ENCODE measurements around the gene INSIG2. TPM values are rescaled to one million over a fixed set of nuclear protein-coding genes. Genes with fewer than 3 reads are reported as not detected.

The INSIG2 gene
- total and polyA plus RNA-seq, 2 of the 8 experiments (the other 6 are each of a cell fraction or from before 2014, with no cell fraction given), result 7.0 to 11.2 TPM

- Histone ChIP-seq H3K9ac (replicated peaks in 1 of 4; ENCODE audit: extremely low read depth in 1 of 4, low read depth in 3 of 4, low read length in 3 of 4) (no peak overlapping the region), H2BK20ac (ENCODE audit: low read length) (no peak overlapping the region), H3K56ac (replicated peaks; ENCODE audit: insufficient read length, low read depth, low read length) (no peak overlapping the region), H4K20me1 (replicated peaks in 1 of 2; ENCODE audit: control insufficient read depth in 1 of 2, insufficient read depth in 2 of 2, low read length in 2 of 2) (no peaks in the 10 kb centered on the region), H3K4ac (replicated peaks; ENCODE audit: insufficient read length, low read depth, low read length) (no peak overlapping the region), H4K5ac (ENCODE audit: insufficient read length, low read depth, low read length) (no peak overlapping the region), H3K27me3 (replicated peaks in 1 of 4; ENCODE audit: control insufficient read depth in 3 of 4, extremely low read depth in 1 of 4, insufficient read depth in 3 of 4, low read length in 3 of 4) (no peaks in the 10 kb centered on the region), H3K23me2 (ENCODE audit: low read depth, low read length) (peaks cover 2% of the 10 kb centered on the region; the same call in 1 of the 2 replicates), H3K27ac (ENCODE audit: low read depth, low read length) (no peak overlapping the region), H4K91ac (replicated peaks; ENCODE audit: insufficient read length, low read length) (no peak overlapping the region), H3K4me2 (ENCODE audit: insufficient read depth in 1 of 2, low read depth in 2 of 2, low read length in 2 of 2) (no peak overlapping the region), H2AFZ (ENCODE audit: low read length) (0 out of 2 replicates have a peak overlapping the region, but pooled peaks have one; percentile 5), H2BK12ac (ENCODE audit: low read depth, low read length) (no peak overlapping the region), H4K8ac (ENCODE audit: extremely low read depth, insufficient read depth, low read length) (no peak overlapping the region), H3K18ac (ENCODE audit: extremely low read depth, low read length) (no peak overlapping the region), H3K79me2 (ENCODE audit: control insufficient read depth in 1 of 2, insufficient read depth in 2 of 2, low read length in 2 of 2) (no peaks in the 10 kb centered on the region), H3K4me3 (ENCODE audit: extremely low read depth in 1 of 4, insufficient read depth in 2 of 4, low read depth in 3 of 4, low read length in 4 of 4) (no peak overlapping the region), H2BK120ac (replicated peaks; ENCODE audit: low read depth, low read length) (no peak overlapping the region), H3K14ac (ENCODE audit: insufficient read length) (no peak overlapping the region), H2AK5ac (ENCODE audit: low read depth, low read length) (no peak overlapping the region), H2BK15ac (ENCODE audit: low read length) (no peak overlapping the region), H3K79me1 (ENCODE audit: low read depth, low read length) (no peaks in the 10 kb centered on the region), H3K9me3 (ENCODE audit: insufficient read depth in 2 of 2, low read depth in 1 of 2, low read length in 1 of 2) (no peaks in the 10 kb centered on the region), H3K36me3 (ENCODE audit: control insufficient read depth in 2 of 4, insufficient read depth in 4 of 4, low read length in 3 of 4) (no peaks in the 10 kb centered on the region), H2BK5ac (ENCODE audit: low read depth, low read length) (no peak overlapping the region), H3K23ac (ENCODE audit: insufficient read length) (no peak overlapping the region), H3K4me1 (replicated peaks in 1 of 4; ENCODE audit: control insufficient read depth in 3 of 4, insufficient read depth in 4 of 4, low read length in 3 of 4) (no peaks in the 10 kb centered on the region)
- ChIA-PET POLR2A (ENCODE audit: partially characterized antibody) (no interaction called here), CTCF (ENCODE audit: partially characterized antibody) (interaction anchor here (0.6 to 12.2 kb wide), 11 partner anchors 8 to 727 kb away, joined by 3 to 147 read pairs (median 4); no protein-coding TSS in a partner anchor)
- WGBS, 2 experiments (ENCODE audit: extremely low coverage in 1 of 2, insufficient coverage in 1 of 2, insufficient read length in 1 of 2, insufficient replicate concordance in 2 of 2, low coverage in 1 of 2, low lambda C conversion rate in 2 of 2, missing lambda C conversion rate in 1 of 2), result 85% methylated on average over 4 of the region's 4 CpGs; no CpG with 5 or more reads in 1 of the 2 experiments
- no peak for DNase-seq (ENCODE audit: low read depth in 1 of 2, low spot score in 2 of 2)
- FAIRE-seq, result no peak
- TF ChIP-seq TEAD4 (IDR thresholded peaks at IDR 0.05; ENCODE audit: low read depth, low read length) (no peak), ASH2L (IDR thresholded peaks at IDR 0.05; ENCODE audit: low read length) (no peak), RAD21 (IDR thresholded peaks at IDR 0.05 in 1 of 2, conservative IDR thresholded peaks at IDR 0.05 in 1 of 2; ENCODE audit: low read depth in 2 of 2, low read length in 2 of 2) (no peak), ATF3 (IDR thresholded peaks at IDR 0.05; ENCODE audit: insufficient read depth, low read depth, low read length) (no peak), TAF1 (IDR thresholded peaks at IDR 0.05; ENCODE audit: low read depth, low read length) (no peak), JUND (IDR thresholded peaks at IDR 0.05; ENCODE audit: low read length) (no peak), E2F6 (IDR thresholded peaks at IDR 0.05) (no peak), BRCA1 (IDR thresholded peaks at IDR 0.05; ENCODE audit: low read depth, low read length) (no peak), POLR2A (IDR thresholded peaks at IDR 0.05; ENCODE audit: control extremely low read depth in 1 of 2, low read depth in 2 of 2, low read length in 2 of 2) (no peak)
These were observed 28.3 kb upstream of the INSIG2 start for GRCh38 chr2:118059919-118060478.
